GM19468 (cell line): ENCODE data around the gene B3GNT4.
"Not testable (repeated sequence)": the region's sequence is repeated elsewhere in the genome, so short reads cannot be mapped to it uniquely, and the experiment has no call there.

Experiments used
- ATAC-seq: cut with Tn5 transposase; IDR thresholded peaks from one replicate; pipeline ENCODE4 v1.9.1; 2021; ENCODE audit warnings: mild to moderate bottlenecking, moderate library complexity, moderate number of reproducible peaks; ENCODE audit not compliant: unreplicated experiment; ENCODE audit errors: extremely low read depth

The B3GNT4 gene

DNA sequence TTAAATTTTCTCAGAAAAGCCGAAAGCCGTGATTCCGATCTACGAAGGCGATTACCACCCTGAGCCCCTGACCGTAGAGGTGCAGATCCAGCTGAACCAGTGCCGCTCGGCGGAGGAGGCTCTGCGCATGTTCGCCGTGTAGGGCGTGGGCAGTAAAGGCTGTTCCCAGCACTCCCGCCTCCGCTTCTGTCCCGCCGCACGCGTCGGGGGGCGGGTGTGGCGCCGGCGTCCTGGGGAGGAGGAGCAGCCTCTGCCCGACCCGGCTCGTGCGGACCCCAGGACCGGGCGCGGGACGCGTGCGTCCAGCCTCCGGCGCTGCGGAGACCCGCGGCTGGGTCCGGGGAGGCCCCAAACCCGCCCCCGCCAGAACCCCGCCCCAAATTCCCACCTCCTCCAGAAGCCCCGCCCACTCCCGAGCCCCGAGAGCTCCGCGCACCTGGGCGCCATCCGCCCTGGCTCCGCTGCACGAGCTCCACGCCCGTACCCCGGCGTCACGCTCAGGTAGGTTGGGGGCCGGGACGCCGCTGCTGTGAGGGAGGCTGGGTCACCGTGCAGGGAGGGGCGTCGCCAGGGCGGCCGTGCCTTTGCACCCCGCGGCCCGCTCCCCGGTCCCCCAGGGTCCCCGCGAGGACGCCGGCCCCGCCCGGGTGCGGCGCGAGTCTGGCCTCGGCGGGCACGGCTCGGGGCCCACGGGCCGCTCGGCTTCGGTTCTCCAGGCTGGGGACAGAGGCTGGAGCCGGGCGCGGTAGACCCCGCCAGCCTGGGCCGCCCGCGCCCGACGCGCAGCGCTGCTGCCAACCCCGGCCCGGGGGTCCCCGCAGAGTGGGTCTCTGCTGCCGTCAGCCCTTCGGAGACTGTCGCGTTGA, at the start of gene B3GNT4:
TSS of gene B3GNT4 (plus strand) at position 409 of the 866 bp plus-strand sequence. CDS start 910 bp downstream, outside the sequence.
- no peak for ATAC-seq

GRCh38 chr12:122155705-122156104, 47.8 kb upstream of the B3GNT4 start:
- ATAC-seq, result no peak

GRCh38 chr12:122158700-122159285, 44.7 kb upstream of the B3GNT4 start:
- ATAC-seq, result no peak

GRCh38 chr12:122159882-122160281, 43.6 kb upstream of the B3GNT4 start:
- ATAC-seq, result no peak

- no peak for ATAC-seq
Measured at GRCh38 chr12:122160761-122161160, 42.7 kb upstream of the B3GNT4 start.

- ATAC-seq, result no peak
Measured at GRCh38 chr12:122161682-122162081, 41.8 kb upstream of the B3GNT4 start.

DNA sequence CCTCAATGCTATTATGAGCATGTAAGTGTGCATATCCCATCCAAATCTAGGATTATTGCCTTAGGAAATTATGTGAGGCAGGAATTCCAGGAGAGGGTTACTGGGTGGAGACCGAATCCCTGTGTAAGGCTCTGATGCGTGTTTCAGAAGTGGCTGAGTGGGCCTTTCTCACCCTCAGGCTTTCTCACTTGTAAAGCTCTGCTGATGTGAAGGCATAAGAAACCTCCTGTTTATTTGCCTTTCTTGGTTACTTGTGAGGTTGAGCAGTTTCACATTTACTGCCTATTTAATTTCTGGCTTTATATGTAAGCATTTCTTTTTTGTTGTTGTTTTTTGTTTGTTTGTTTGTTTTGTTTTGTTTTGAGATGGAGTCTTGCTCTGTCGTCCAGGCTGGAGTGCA, 40.5 kb upstream of the B3GNT4 start:
- ATAC-seq, result no peak

DNA sequence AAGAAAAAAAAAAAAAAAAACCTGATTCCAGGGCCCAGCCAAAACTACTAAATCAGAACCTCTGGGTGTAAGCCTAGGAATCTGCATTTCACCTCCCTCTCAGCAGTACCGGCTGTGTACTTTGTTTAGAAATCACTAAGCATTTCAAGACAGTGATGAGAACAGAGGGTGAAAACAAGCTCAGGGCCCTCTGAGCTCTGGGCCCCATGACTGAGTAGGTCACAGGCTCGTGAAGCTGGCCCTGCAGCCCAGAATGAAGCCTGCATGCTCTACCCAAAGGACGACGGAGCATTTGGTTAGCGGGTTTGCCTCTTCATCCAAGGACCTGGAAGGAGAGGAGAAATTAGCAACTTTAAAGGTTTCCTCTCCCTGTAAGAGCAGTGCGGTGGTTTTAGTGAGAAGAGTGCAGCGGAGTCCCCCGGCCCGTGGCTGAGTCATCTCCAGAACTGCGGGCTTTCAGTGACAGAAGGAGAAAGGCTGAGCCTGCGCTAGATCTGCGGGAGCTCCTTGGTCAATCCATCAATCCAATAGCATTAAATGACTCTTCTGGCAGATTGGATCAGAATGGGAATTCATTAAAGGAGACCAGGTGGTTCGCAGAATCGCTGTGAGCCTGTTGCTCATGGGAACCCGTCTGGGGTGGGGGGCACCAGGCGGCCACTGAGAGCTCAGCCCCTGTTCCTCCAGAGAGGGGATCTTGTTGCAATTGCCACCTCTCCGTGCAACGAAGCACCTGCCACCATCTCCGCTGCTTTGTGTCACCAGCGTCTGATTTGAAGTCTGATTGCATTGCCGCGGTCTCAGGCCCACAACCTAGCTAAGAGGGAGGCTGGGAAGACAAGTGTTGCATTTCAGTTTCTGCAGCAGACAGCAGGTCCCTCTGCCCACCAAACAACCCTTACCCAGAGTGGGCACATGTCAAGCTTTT, 36.8 kb upstream of the B3GNT4 start:
- ATAC-seq, result no peak

- ATAC-seq, result no peak
Measured at GRCh38 chr12:122167356-122167925, 36.1 kb upstream of the B3GNT4 start.

- ATAC-seq, result no peak
Measured at GRCh38 chr12:122168492-122168891, 35.0 kb upstream of the B3GNT4 start.

DNA sequence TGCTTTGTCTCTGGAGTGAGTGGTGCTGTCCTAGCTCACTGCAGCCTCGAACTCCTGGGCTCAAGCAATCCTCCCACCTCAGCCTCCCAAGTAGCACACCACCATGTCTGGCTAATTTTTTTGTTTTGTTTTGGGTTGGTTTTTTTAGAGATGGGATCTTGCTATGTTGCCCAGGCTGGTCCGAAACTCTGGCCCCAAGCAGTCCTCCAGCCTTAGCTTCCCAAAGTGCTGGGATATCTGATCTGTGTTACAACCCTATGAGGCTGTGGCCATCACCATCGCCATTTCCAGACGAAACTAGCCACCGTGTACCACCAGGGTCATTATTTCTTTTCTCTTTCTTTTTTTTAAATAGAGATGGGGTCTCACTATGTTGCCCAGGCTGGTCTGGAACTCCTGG, 32.1 kb upstream of the B3GNT4 start:
- no peak for ATAC-seq

- no peak for ATAC-seq
Measured at GRCh38 chr12:122172262-122172939, 31.1 kb upstream of the B3GNT4 start.

DNA sequence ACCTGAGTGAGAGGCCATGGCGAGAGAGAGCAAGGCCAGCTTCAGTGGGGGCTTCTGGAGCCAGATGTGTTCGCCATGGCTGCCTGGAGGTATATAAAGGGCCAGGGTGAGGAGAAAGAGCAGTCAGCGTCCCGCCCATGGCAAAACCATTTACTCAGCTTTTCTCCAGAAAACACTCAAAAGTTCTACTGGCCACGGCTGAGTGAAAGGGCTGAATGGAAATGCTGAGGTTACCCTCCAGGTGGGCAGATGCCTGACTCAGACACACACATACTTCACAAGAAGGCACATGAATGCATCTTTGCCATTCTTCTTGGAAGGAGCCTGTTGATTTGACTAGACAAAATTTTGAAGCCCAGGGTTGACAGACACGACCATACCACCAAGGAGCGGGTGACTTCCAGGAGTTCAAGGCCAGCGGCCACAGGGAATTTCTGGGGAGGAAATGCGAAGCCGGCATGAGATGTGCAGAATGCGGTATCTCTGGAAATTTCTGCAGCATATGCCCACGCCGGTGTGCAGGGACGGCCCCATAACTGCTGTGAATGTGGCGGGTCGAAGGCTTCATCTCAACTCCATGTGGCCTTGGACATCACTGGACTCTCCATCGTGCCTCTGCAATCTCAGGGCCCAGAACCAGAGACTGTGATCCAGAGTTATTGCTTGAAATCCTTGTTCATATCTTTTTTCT, 29.2 kb upstream of the B3GNT4 start, which contains the start of gene IL31:
TSS of gene IL31 (minus strand) at position 67 of the 691 bp plus-strand sequence. CDS start at position 18, 49 bp downstream.
- ATAC-seq, result no peak

- ATAC-seq, result not testable (repeated sequence)
Measured at GRCh38 chr12:122176473-122176872, 27.0 kb upstream of the B3GNT4 start.

DNA sequence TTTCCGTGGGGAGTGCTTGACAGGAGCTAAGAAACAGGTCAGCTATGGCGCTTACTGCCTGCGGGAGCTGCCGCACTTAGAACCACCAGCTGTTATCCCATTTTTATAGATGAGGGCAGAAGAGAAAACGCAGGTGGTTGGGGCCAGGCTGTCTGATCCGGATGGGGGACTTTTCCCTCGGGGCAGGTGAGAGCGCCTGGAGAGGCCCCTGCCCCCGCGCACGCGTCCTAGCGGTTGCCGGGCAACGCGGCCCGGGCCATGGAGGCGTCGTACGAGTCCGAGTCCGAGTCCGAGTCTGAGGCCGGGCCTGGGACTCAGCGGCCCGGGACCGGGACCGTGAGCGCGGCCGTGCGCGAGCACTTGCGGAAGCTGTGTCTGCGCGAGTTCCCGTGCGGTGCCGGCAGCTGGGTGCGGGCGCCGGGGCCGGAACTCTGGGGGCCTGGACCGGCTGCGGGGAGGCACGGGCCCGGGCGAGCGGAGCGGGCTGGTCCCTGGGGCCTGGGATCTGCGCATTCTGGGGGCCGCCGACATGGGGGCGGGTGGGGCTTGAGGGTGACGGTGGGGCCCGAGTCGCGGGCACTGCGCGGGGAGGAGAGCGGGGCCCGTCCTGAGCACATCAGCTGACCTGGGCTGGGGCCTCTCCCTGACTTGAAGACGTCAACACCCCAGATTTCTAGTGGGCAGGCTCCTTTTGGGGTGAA, 20.5 kb upstream of the B3GNT4 start, which contains the start of gene LRRC43:
TSS of gene LRRC43 (plus strand) at position 237 of the 701 bp plus-strand sequence. CDS start at position 259, 22 bp downstream.
- no peak for ATAC-seq

DNA sequence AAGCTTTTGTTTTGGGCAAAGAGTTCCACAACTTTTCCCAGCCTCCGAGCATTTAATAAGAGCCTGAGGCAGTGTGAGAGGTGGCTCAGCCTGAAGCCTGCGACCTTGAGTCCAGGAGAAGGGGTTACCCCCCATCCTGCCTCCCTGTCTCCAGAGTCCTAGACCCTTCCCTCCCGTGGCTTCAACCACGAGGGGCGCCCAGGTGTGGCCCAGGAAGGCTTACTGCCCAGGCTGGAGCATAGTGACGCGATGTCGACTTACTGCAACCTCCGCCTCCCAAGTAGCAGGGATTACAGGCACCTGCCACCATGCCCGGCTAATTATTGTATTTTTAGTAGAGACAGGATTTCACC, 19.9 kb upstream of the B3GNT4 start:
- no peak for ATAC-seq

DNA sequence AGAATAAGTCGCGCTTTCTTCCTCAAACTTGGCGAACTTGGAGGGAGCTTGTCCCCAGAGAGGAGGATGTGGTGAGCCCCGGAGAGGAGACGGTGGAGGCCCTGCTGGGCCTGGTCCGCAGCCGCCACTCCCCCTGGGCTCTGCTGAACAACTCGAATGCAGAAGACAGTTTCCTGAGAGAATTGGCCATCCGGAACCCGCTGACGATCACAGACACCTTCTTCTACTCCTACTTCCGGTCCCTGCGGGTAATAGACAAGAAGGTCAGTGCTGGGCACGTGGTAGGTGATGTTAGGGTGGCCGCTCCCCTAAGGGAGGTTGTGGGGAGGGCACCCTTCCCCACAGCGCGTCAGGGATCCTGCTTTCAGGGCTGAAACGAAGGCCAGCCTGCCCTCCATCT, 19.0 kb upstream of the B3GNT4 start:
- ATAC-seq, result no peak

DNA sequence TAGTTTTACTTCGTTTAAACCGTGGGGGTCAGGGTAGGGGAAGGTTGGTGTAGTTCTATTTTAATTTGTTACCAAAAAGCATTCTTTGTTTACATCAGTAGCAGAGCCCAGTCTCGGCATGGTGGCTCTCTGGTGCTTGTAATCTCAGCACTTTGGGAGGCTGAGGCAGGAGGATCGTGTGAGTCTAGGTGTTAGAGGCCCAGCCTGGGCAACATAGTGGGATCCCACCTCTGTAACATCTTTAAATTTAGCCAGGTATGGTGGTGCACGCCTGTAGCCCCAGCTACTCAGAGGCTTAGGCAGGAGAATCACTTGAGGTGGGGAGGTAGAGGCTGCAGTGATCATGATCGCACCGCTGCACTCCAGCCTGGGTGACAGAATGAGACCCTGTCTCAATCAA, 18.4 kb upstream of the B3GNT4 start:
- no peak for ATAC-seq
